Effector memory CD4-positive, alpha-beta T cell (primary cell): Measurements from ENCODE around the gene CD37.
"Not testable (repeated sequence)": the region's sequence is repeated elsewhere in the genome, so short reads cannot be mapped to it uniquely, and the experiment has no call there.

Experiments used
- DNase-seq, 3 donors: peaks; one replicate each; pipeline ENCODE4 v3.0.0-alpha.2; 2020
- H3K27ac ChIP-seq: 2 replicates; pipeline ENCODE4 v1.7.0; 2013; ENCODE audit warnings: mild to moderate bottlenecking, low read length, moderate library complexity; ENCODE audit not compliant: insufficient read depth, poor library complexity, severe bottlenecking
- H3K27me3 ChIP-seq: replicated peaks from 2 replicates; pipeline ENCODE4 v1.7.0; 2013; ENCODE audit warnings: mild to moderate bottlenecking, low read length; ENCODE audit not compliant: insufficient read depth, control insufficient read depth, poor library complexity, severe bottlenecking
- H3K36me3 ChIP-seq: 2 replicates; pipeline ENCODE4 v1.7.0; 2013; ENCODE audit warnings: mild to moderate bottlenecking, low read length, moderate library complexity; ENCODE audit not compliant: control insufficient read depth, insufficient read depth
- H3K4me1 ChIP-seq: 2 replicates; pipeline ENCODE4 v1.7.0; 2013; ENCODE audit warnings: low read length, mild to moderate bottlenecking; ENCODE audit not compliant: control insufficient read depth, insufficient read depth, poor library complexity, severe bottlenecking
- H3K4me3 ChIP-seq: 2 replicates; pipeline ENCODE4 v1.7.0; 2013; ENCODE audit warnings: low read length, low read depth, mild to moderate bottlenecking; ENCODE audit not compliant: insufficient read depth, poor library complexity, severe bottlenecking
- H3K9me3 ChIP-seq: 2 replicates; pipeline ENCODE4 v1.7.0; 2013; ENCODE audit warnings: mild to moderate bottlenecking, low read length, moderate library complexity; ENCODE audit not compliant: control insufficient read depth

Gene CD37

GRCh38 chr19:49301165-49301865 is 33.9 kb upstream of the CD37 start:
- Histone ChIP-seq H3K9me3 (no peaks in the 10 kb centered on the region), H3K36me3 (no peaks in the 10 kb centered on the region), H3K4me3 (no peak overlapping the region), H3K27me3 (no peaks in the 10 kb centered on the region), H3K27ac (no peak overlapping the region), H3K4me1 (no peaks in the 10 kb centered on the region)
- peak; percentile 42 to 70 (median 57) for DNase-seq

DNA sequence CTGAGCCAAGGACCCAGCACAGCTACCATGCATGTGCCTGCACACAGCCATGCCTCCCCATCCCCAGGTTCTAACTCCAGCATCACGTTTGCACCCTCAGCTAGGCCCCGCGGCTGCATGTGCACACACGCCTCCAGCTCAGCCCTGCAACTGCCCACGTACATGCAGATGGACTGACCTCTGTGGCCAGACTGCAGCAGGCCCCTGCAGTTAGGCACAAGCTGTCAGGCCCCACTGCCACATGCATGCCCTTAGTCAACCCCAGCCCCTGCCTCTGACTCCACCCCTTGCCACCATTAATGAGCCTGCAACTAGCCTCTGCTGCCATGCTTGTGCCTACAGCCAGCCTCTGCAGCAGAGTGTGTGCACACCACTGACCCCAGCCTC is 33.3 kb upstream of the CD37 start:
- no peak for DNase-seq
- no peak overlapping the region for H3K27ac ChIP-seq
- H3K27me3 ChIP-seq, result no peaks in the 10 kb centered on the region

GRCh38 chr19:49306734-49307133 is 28.5 kb upstream of the CD37 start:
- not testable (repeated sequence) for H3K4me3 ChIP-seq, H3K27me3 ChIP-seq, H3K27ac ChIP-seq, H3K9me3 ChIP-seq, H3K4me1 ChIP-seq, H3K36me3 ChIP-seq, DNase-seq

More for the DNA sequence above, 33.3 kb upstream of the CD37 start:
- H3K9me3 ChIP-seq, result no peaks in the 10 kb centered on the region
- H3K4me3 ChIP-seq, result no peak overlapping the region
- no peaks in the 10 kb centered on the region for H3K36me3 ChIP-seq
- no peaks in the 10 kb centered on the region for H3K4me1 ChIP-seq

- H3K27me3 ChIP-seq, result no peaks in the 10 kb centered on the region
- no peak overlapping the region for H3K27ac ChIP-seq
- H3K4me3 ChIP-seq, result no peak overlapping the region
- no peaks in the 10 kb centered on the region for H3K9me3 ChIP-seq
- H3K4me1 ChIP-seq, result no peaks in the 10 kb centered on the region
- no peak for DNase-seq
- H3K36me3 ChIP-seq, result no peaks in the 10 kb centered on the region
These were observed 26.1 kb upstream of the CD37 start for GRCh38 chr19:49309087-49309486.

DNA sequence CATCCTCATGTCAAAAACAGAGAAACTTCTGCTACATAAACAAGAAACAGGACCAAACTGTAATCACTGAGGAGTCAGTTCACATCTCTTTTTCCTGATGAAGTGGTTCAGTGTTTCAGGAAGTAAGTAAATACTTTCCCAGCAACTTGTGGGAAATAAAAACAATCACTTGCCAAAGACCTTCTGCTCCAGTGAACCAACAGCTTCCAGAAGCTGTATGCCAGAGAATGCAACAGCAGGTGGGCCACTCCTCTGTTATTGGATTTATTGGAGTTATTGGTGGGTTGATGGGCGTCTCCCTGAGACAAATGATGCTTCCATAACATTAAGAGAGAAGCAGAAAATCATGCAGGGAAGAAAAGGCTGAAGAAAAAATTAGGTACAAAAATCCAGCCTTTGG is 20.1 kb upstream of the CD37 start:
- Histone ChIP-seq H3K36me3 (no peaks in the 10 kb centered on the region), H3K4me3 (no peak overlapping the region), H3K27me3 (no peaks in the 10 kb centered on the region), H3K4me1 (no peaks in the 10 kb centered on the region), H3K27ac (no peak overlapping the region), H3K9me3 (no peaks in the 10 kb centered on the region)
- DNase-seq, result no peak

- no peak overlapping the region for H3K4me3 ChIP-seq
- no peaks in the 10 kb centered on the region for H3K27me3 ChIP-seq
- no peaks in the 10 kb centered on the region for H3K9me3 ChIP-seq
- no peak overlapping the region for H3K27ac ChIP-seq
- H3K4me1 ChIP-seq, result no peaks in the 10 kb centered on the region
- H3K36me3 ChIP-seq, result no peaks in the 10 kb centered on the region
- no peak for DNase-seq
These were observed 18.9 kb upstream of the CD37 start for GRCh38 chr19:49316284-49316683.

- DNase-seq, result no peak
- Histone ChIP-seq H3K27me3 (no peaks in the 10 kb centered on the region), H3K9me3 (no peaks in the 10 kb centered on the region), H3K36me3 (no peaks in the 10 kb centered on the region), H3K4me3 (no peak overlapping the region), H3K4me1 (no peaks in the 10 kb centered on the region), H3K27ac (no peak overlapping the region)
These were observed 16.9 kb upstream of the CD37 start for GRCh38 chr19:49318296-49318695.

- Histone ChIP-seq H3K27me3 (no peaks in the 10 kb centered on the region), H3K4me3 (no peak within 1 kb of the TSS), H3K4me1 (no peaks in the 10 kb centered on the region), H3K36me3 (no peaks in the 10 kb centered on the region), H3K27ac (no peak within 1 kb of the TSS), H3K9me3 (no peaks in the 10 kb centered on the region)
- no peak for DNase-seq
These were observed 10.2 kb upstream of the CD37 start, which contains the start of gene SLC6A16 for GRCh38 chr19:49324801-49325576. Gene SLC6A16 (minus strand): TSS chr19:49325191. CDS start chr19:49311347, 13,844 bp downstream.

DNA sequence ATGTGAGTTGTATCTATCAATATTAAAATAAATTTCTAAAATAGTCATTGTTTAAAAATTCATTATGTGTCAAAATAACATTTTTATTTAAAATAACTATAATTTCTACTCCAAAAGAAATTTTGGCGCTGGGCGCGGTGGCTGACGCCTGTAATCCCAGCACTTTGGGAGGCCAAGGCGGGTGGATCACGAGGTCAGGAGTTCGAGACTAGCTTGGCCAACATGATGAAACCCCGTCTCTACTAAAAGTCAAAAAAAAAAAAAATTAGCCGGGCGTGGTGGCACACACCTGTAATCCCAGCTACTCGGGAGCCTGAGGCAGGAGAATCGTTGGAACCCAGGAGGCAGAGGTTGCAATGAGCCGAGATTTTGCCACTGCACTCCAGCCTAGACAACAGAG is 9.4 kb upstream of the CD37 start:
- not testable (repeated sequence) for DNase-seq, H3K9me3 ChIP-seq, H3K27me3 ChIP-seq, H3K4me3 ChIP-seq, H3K36me3 ChIP-seq, H3K27ac ChIP-seq, H3K4me1 ChIP-seq

DNA sequence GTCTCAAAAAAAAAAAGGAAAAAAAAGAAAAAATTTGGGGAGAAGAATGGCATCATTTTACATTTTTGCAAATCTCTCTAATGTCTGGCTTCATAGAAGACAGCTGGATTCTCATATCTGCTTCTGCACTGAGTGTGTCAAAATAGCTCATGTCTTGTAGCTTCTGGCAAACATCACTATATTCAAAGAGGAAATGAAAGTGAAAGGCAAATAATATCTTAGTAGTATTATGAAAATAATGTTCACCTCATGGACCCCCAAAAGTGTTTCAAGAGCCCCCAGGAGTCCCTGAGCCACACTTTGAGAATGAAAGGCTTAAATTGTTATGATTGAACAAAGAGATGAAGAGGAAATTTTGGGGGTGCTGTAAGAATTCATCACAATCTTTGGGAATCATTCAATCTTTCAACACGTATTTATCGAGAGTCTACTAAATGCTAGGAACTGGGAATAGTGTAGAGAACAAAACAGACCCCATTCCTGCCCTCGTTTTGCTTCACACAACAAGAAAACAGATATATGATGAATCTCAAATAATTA is 9.0 kb upstream of the CD37 start:
- H3K4me1 ChIP-seq, result no peaks in the 10 kb centered on the region
- DNase-seq, result no peak
- no peaks in the 10 kb centered on the region for H3K36me3 ChIP-seq
- no peaks in the 10 kb centered on the region for H3K27me3 ChIP-seq
- H3K27ac ChIP-seq, result no peak overlapping the region
- no peaks in the 10 kb centered on the region for H3K9me3 ChIP-seq
- no peak overlapping the region for H3K4me3 ChIP-seq
